Esophagus (tissue), 2 donors: ENCODE data around the gene OR2F1. TPM values are rescaled to one million over a fixed set of nuclear protein-coding genes. Genes with fewer than 3 reads are reported as not detected.

ENCODE experiments used
- H3K27ac ChIP-seq, 2 donors: one replicate each; pipeline ENCODE4 v1.5.1; 2013; ENCODE audit warnings: low read depth in 2 of 2, mild to moderate bottlenecking in 2 of 2, inconsistent platforms in 1 of 2, low read length in 1 of 2, moderate library complexity in 1 of 2
- H3K27me3 ChIP-seq, 2 donors: one replicate each; pipeline ENCODE4 v1.6.1; 2013; ENCODE audit warnings: low read length in 2 of 2, control low read depth in 1 of 2, mild to moderate bottlenecking in 1 of 2; ENCODE audit not compliant: insufficient read depth in 2 of 2, control insufficient read depth in 1 of 2
- H3K36me3 ChIP-seq, 2 donors: one replicate each; pipeline ENCODE4 v1.6.1; 2013; ENCODE audit warnings: low read length in 1 of 2; ENCODE audit not compliant: control insufficient read depth in 2 of 2, insufficient read depth in 2 of 2
- H3K4me1 ChIP-seq, 2 donors: one replicate each; pipeline ENCODE4 v1.6.1; 2013; ENCODE audit warnings: low read length in 1 of 2; ENCODE audit not compliant: control insufficient read depth in 2 of 2, insufficient read depth in 2 of 2
- H3K4me3 ChIP-seq, 2 donors: one replicate each; pipeline ENCODE4 v1.5.1; 2013; ENCODE audit warnings: low read length in 2 of 2, mild to moderate bottlenecking in 2 of 2, low read depth in 1 of 2, moderate library complexity in 1 of 2
- H3K9me3 ChIP-seq, 2 donors: one replicate each; pipeline ENCODE4 v1.6.1; 2013; ENCODE audit warnings: mild to moderate bottlenecking in 2 of 2, low read depth in 1 of 2, low read length in 1 of 2, moderate library complexity in 1 of 2; ENCODE audit not compliant: control insufficient read depth in 2 of 2, insufficient read depth in 1 of 2
- WGBS, 2 donors: extraction: QIAGEN DNeasy Blood & Tissue Kit; methylation state at CpG; one replicate each; pipeline ENCODE4 v1.1.7; 2013; 5-methylcytosine and 5-hydroxymethylcytosine counted together
- polyA plus RNA-seq, 2 donors: library from polyadenylated mRNA; stranded (reverse); fragments of 200-250 nt; gene quantifications; one replicate each; pipeline ENCODE4 v1.2.3, GENCODE V29; 2013
- donor health status: healthy with polysubstance abuse.
- donor health status: Bipolar disorder and iron deficiency.

Gene OR2F1
- polyA plus RNA-seq, 2 donors, result not detected

GRCh38 chr7:143924851-143925250, 29.8 kb upstream of the OR2F1 start:
- no peaks in the 10 kb centered on the region for H3K36me3 ChIP-seq
- no peaks in the 10 kb centered on the region for H3K4me1 ChIP-seq
- 63 to 79% methylated on average over 1 of the region's 1 CpG for WGBS, 2 donors
- H3K9me3 ChIP-seq, result no peaks in the 10 kb centered on the region
- H3K27me3 ChIP-seq, result no peaks in the 10 kb centered on the region
- no peak overlapping the region for H3K27ac ChIP-seq
- H3K4me3 ChIP-seq, result no peak overlapping the region

GRCh38 chr7:143929224-143929920, 25.3 kb upstream of the OR2F1 start:
- H3K4me1 ChIP-seq, result no peaks in the 10 kb centered on the region
- no peak overlapping the region for H3K27ac ChIP-seq
- peaks cover 0 to 2% of the 10 kb centered on the region in 2 donors for H3K9me3 ChIP-seq
- no peaks in the 10 kb centered on the region for H3K36me3 ChIP-seq
- 90 to 95% methylated on average over 1 of the region's 1 CpG for WGBS, 2 donors
- no peaks in the 10 kb centered on the region for H3K27me3 ChIP-seq
- H3K4me3 ChIP-seq, result no peak overlapping the region

GRCh38 chr7:143931739-143932138, 22.9 kb upstream of the OR2F1 start:
- H3K27me3 ChIP-seq, result no peaks in the 10 kb centered on the region
- no peaks in the 10 kb centered on the region for H3K36me3 ChIP-seq
- peaks cover 0 to 3% of the 10 kb centered on the region in 2 donors for H3K9me3 ChIP-seq
- H3K27ac ChIP-seq, result no peak overlapping the region
- no peak overlapping the region for H3K4me3 ChIP-seq
- no peaks in the 10 kb centered on the region for H3K4me1 ChIP-seq

- Histone ChIP-seq H3K4me3 (no peak within 1 kb of the TSS), H3K36me3 (no peaks in the 10 kb centered on the region), H3K27ac (no peak within 1 kb of the TSS), H3K9me3 (peaks cover 0 to 3% of the 10 kb centered on the region in 2 donors), H3K4me1 (no peaks in the 10 kb centered on the region), H3K27me3 (no peaks in the 10 kb centered on the region)
- 58 to 62% methylated on average over 3 of the region's 3 CpGs for WGBS, 2 donors
Measured at GRCh38 chr7:143934526-143935325, 19.9 kb upstream of the OR2F1 start, which contains the start of gene OR2F2. Gene OR2F2, plus strand, starts transcription at chr7:143935233. Its CDS starts 0 bp downstream, at chr7:143935233.

GRCh38 chr7:143936087-143937009, 18.3 kb upstream of the OR2F1 start:
- peaks cover 0 to 3% of the 10 kb centered on the region in 2 donors for H3K9me3 ChIP-seq
- WGBS, 2 donors, result 81 to 84% methylated on average over 4 of the region's 4 CpGs

GRCh38 chr7:143938379-143939243, 16.0 kb upstream of the OR2F1 start:
- Histone ChIP-seq H3K4me1 (no peaks in the 10 kb centered on the region), H3K27ac (no peak overlapping the region), H3K27me3 (no peaks in the 10 kb centered on the region), H3K36me3 (no peaks in the 10 kb centered on the region), H3K4me3 (no peak overlapping the region), H3K9me3 (peaks cover 0 to 3% of the 10 kb centered on the region in 2 donors)
- WGBS, 2 donors, result 70 to 78% methylated on average over 5 of the region's 5 CpGs

More at GRCh38 chr7:143936087-143937009, 18.3 kb upstream of the OR2F1 start:
- no peaks in the 10 kb centered on the region for H3K36me3 ChIP-seq
- H3K27ac ChIP-seq, result no peak overlapping the region
- no peaks in the 10 kb centered on the region for H3K4me1 ChIP-seq
- no peaks in the 10 kb centered on the region for H3K27me3 ChIP-seq
- no peak overlapping the region for H3K4me3 ChIP-seq

- Histone ChIP-seq H3K27ac (no peak overlapping the region), H3K27me3 (no peaks in the 10 kb centered on the region), H3K4me3 (no peak overlapping the region), H3K9me3 (no peaks in the 10 kb centered on the region), H3K4me1 (no peaks in the 10 kb centered on the region), H3K36me3 (no peaks in the 10 kb centered on the region)
- 87 to 92% methylated on average over 4 of the region's 4 CpGs for WGBS, 2 donors
Measured at GRCh38 chr7:143945423-143945822, 9.2 kb upstream of the OR2F1 start.

- Histone ChIP-seq H3K4me3 (no peak overlapping the region), H3K9me3 (no peaks in the 10 kb centered on the region), H3K27me3 (no peaks in the 10 kb centered on the region), H3K4me1 (no peaks in the 10 kb centered on the region), H3K27ac (no peak overlapping the region), H3K36me3 (no peaks in the 10 kb centered on the region)
- WGBS, 2 donors, result 72 to 80% methylated on average over 2 of the region's 2 CpGs
Measured at GRCh38 chr7:143947111-143947510, 7.5 kb upstream of the OR2F1 start.
